Measurements from ENCODE around the gene PGLYRP4.

Gene PGLYRP4

DNA sequence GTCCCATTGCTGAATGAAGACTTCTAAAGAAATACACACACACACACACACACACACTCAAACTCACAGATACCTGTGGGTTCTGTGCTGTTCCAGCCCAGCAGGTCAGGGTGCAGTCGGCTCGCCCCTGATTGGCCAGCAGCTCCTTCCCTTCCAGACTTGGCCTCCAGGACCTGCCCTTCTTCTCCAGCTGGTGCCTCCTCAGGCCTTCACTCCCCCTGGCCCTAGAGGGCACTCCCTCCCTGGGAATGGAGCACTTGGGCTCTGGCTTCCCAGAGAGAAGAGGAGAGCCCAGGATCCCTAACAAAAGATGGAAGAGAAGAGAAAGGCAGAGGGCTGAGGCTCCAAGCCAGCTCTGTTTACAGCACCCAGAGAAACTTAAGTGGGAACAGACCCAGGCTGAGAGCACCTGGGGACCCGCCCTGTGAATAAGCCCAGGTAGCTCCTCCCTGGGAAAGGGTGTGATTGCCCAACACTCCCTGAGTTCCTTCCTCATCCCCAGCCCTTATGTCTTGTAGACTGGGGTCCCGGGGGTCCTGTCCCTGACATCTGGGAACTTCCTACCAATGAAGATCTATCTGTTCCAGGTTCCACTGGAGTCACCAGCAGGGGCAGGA, 36.0 kb downstream of the PGLYRP4 start, which contains the start of gene PGLYRP3:
PGLYRP3 (minus strand) TSS at position 383 of the 617 bp plus-strand sequence. CDS start 2,287 bp downstream, outside the sequence.
- no peak for DNase-seq (ENCODE audit: low read depth)
- no peak for TF ChIP-seq CTCF (conservative IDR thresholded peaks at IDR 0.05; ENCODE audit: low read depth, low read length)
- no peak within 1 kb of the TSS for H3K4me3 ChIP-seq (ENCODE audit: low read length)

GRCh38 chr1:153310526-153310925, 38.1 kb downstream of the PGLYRP4 start:
- no peak for DNase-seq (ENCODE audit: low read depth)
- H3K4me3 ChIP-seq (ENCODE audit: low read length) = no peak overlapping the region
- no peak for TF ChIP-seq CTCF (conservative IDR thresholded peaks at IDR 0.05; ENCODE audit: low read depth, low read length)

DNA sequence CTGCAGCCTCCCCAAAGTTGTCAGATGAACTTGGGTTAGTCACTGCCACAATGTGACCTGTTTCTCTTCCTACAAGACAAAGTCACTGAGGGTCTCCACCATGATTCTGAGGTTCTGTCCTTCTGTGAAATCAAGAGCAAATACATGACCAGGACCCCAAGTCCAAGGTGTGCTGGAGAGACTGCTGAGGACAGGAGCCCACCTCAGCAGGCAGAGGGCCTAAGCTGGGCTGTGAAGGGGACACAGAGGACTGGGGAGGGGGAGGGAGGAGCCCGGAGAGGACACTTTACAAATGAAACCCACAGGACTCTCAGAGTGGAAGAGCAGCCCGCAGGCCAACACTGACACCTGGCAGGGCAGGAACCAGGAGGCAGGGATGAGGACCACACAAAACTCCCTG, 39.2 kb downstream of the PGLYRP4 start:
- no peak for DNase-seq (ENCODE audit: low read depth)
- no peak overlapping the region for H3K4me3 ChIP-seq (ENCODE audit: low read length)
- TF ChIP-seq CTCF (conservative IDR thresholded peaks at IDR 0.05; ENCODE audit: low read depth, low read length) = no peak

GRCh38 chr1:153308540-153308939, 40.1 kb downstream of the PGLYRP4 start:
- no peak overlapping the region for H3K4me3 ChIP-seq (ENCODE audit: low read length)
- no peak for DNase-seq (ENCODE audit: low read depth)
- no peak for TF ChIP-seq CTCF (conservative IDR thresholded peaks at IDR 0.05; ENCODE audit: low read depth, low read length)

DNA sequence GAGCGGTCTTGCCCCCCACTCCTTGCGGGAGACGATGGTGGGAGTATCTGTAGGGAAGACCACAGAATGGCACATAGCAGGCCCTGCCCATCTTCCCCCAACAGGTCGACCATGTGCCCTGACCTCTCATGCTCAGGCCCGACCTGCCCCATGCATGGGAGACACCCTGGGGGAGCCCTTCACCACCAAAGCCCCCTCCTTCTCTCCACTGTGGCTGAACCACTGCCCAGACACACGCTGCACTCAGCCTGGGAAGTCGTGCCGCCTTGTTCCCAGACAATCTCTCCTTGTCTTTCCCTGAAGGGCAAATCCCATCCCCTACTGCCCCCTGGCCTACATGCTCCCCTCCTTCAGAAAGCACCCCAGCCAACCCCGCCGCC, 41.4 kb downstream of the PGLYRP4 start:
- H3K4me3 ChIP-seq (ENCODE audit: low read length) = no peak overlapping the region
- DNase-seq (ENCODE audit: low read depth) = no peak
- TF ChIP-seq CTCF (conservative IDR thresholded peaks at IDR 0.05; ENCODE audit: low read depth, low read length) = no peak

DNA sequence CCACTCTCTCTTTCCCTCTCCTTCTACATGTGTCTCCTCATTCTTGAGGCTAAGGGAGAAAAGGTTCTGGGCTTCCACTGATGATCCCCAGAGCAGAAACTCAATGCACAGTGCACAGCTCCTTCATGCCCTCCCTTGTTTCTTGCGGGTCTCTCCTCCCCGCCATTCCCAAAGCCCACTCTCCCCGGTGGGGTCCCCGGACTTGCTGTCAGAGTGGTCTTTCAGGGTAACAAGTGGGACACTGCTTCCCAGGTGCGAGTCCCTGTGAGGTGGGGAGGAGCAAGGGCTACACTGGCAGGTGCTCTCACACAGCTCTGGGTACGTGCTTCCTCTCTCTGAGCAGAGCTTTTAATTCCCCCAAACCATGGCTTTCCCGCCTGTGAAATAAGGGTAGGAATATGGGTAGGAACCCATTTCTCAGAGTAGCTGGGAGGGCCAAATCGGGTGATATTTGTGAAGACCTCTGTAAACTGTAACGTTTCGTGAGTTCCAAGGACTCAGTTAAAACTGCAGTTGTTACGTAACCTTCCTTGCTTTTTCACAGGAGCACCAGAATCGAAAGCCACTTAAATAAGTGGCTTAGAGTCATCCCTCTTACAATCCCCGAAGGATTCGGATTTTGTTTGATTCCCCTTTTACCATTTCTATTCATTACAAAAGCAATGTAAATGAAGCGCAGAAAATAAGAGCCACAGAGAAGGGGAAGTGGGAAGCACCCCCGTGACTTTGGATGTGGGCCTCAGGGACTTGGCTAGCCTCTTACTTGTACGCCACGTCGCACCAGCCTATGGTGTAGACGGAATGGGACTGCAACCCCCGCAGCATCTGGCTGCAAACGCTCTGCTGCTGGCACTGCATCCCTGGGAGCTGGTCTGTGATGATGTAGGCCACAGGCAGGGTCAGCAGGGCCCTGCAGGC, 42.1 kb downstream of the PGLYRP4 start:
- no peak overlapping the region for H3K4me3 ChIP-seq (ENCODE audit: low read length)
- no peak for TF ChIP-seq CTCF (conservative IDR thresholded peaks at IDR 0.05; ENCODE audit: low read depth, low read length)
- no peak for DNase-seq (ENCODE audit: low read depth)
